ENCODE results near the gene PEX11G.

DNA sequence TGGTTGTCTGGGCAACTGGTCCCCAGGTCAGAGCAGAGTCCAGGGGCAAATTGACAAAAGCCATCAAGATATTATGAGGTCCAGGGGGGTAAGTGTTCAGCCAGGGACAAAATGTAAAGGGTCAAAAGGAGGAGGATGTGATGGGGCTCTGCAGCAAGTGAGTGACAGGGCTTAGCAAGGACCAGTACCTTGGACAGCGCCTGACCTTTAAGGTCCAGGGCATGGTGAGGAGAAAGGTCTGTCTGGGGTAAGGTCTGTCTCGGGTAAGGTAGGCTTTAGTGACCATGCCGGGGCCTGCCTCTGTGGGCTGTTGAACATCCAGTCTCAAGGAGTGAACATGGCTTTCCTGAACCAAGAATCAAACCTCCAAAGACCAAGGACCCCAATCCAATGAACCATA, 20.8 kb upstream of the PEX11G start:
- TF ChIP-seq FOS (IDR thresholded peaks at IDR 0.05; ENCODE audit: borderline replicate concordance, extremely low read depth, insufficient read length): no peak
- no peak for TF ChIP-seq CTCF (IDR thresholded peaks at IDR 0.05 in 2 of 3, conservative IDR thresholded peaks at IDR 0.05 in 1 of 3; ENCODE audit: control insufficient read depth in 2 of 3, extremely low read depth in 1 of 3, insufficient read depth in 1 of 3, low read depth in 3 of 3, low read length in 3 of 3)
- TF ChIP-seq EGR1 (IDR thresholded peaks at IDR 0.05; ENCODE audit: borderline replicate concordance in 1 of 2, low read depth in 2 of 2, low read length in 2 of 2): no peak
- TF ChIP-seq ATF2 (IDR thresholded peaks at IDR 0.05; ENCODE audit: low read length): no peak
- TF ChIP-seq EP300 (IDR thresholded peaks at IDR 0.05; ENCODE audit: borderline replicate concordance in 1 of 2, control insufficient read depth in 1 of 2, low read depth in 2 of 2, low read length in 2 of 2): no peak
- TF ChIP-seq POLR2AphosphoS5 (IDR thresholded peaks at IDR 0.05; ENCODE audit: low read length): no peak
- TF ChIP-seq HDAC2 (IDR thresholded peaks at IDR 0.05): no peak

All from GM12878 (cell line).